Measurements from ENCODE around the gene IL34.

Gene IL34

GRCh38 chr16:70703835-70704381, 57.5 kb downstream of the IL34 start:
- no peak for DNase-seq

GRCh38 chr16:70704586-70704985, 58.2 kb downstream of the IL34 start:
- DNase-seq: no peak

- DNase-seq: no peak
Observed at GRCh38 chr16:70705056-70705455, 58.7 kb downstream of the IL34 start.

GRCh38 chr16:70706948-70707465, 60.6 kb downstream of the IL34 start:
- peak in 1 of 2 experiments; percentile 58 for DNase-seq

GRCh38 chr16:70708366-70709246, 62.2 kb downstream of the IL34 start:
- DNase-seq: no peak

- DNase-seq: no peak
Observed at GRCh38 chr16:70709457-70709856, 63.1 kb downstream of the IL34 start.

- DNase-seq: no peak
Observed at GRCh38 chr16:70709942-70710341, 63.6 kb downstream of the IL34 start.
